Ishikawa (cell line): Measurements from ENCODE around the gene SASH1.

ENCODE experiments used
- CEBPB ChIP-seq: IDR thresholded peaks from 2 replicates; pipeline ENCODE4 v1.6.1; 2012
- CREB1 ChIP-seq: IDR thresholded peaks from 2 replicates; pipeline ENCODE4 v1.6.1; 2012; ENCODE audit warnings: low read depth
- EGR1 ChIP-seq: IDR thresholded peaks from 2 replicates; pipeline ENCODE4 v1.6.1; 2012
- EP300 ChIP-seq: IDR thresholded peaks from 2 replicates; pipeline ENCODE4 v1.6.1; 2012; ENCODE audit warnings: borderline replicate concordance
- MAX ChIP-seq: IDR thresholded peaks from 2 replicates; pipeline ENCODE4 v1.6.1; 2012
- NFIC ChIP-seq: IDR thresholded peaks from 2 replicates; pipeline ENCODE4 v1.6.1; 2012
- RAD21 ChIP-seq: IDR thresholded peaks from 2 replicates; pipeline ENCODE4 v1.6.1; 2012; ENCODE audit warnings: low read depth
- REST ChIP-seq: IDR thresholded peaks from 2 replicates; pipeline ENCODE4 v1.6.1; 2012; ENCODE audit warnings: low read depth, mild to moderate bottlenecking
- TAF1 ChIP-seq: IDR thresholded peaks from 2 replicates; pipeline ENCODE4 v1.6.1; 2012; ENCODE audit warnings: low read depth, mild to moderate bottlenecking
- TCF12 ChIP-seq: IDR thresholded peaks from 2 replicates; pipeline ENCODE4 v1.6.1; 2012; ENCODE audit warnings: low read depth
- TEAD4 ChIP-seq: IDR thresholded peaks from 2 replicates; pipeline ENCODE4 v1.6.1; 2012
- USF1 ChIP-seq: IDR thresholded peaks from 2 replicates; pipeline ENCODE4 v1.6.1; 2012
- YY1 ChIP-seq: IDR thresholded peaks from 2 replicates; pipeline ENCODE4 v1.6.1; 2012; ENCODE audit warnings: low read depth

GRCh38 chr6:148573922-148574321 lies 231.3 kb downstream of the SASH1 start:
- TF ChIP-seq MAX = no peak
- no peak for TF ChIP-seq CREB1
- no peak for TF ChIP-seq EGR1
- no peak for TF ChIP-seq REST
- TF ChIP-seq EP300 = no peak
- no peak for TF ChIP-seq CEBPB
- no peak for TF ChIP-seq USF1
- TF ChIP-seq RAD21 = no peak
- no peak for TF ChIP-seq TCF12
- TF ChIP-seq YY1 = no peak
- no peak for TF ChIP-seq TAF1
- no peak for TF ChIP-seq NFIC
- TF ChIP-seq TEAD4 = no peak
